Hepatocyte (in vitro differentiated cells): ENCODE data around the gene TAX1BP3. TPM values are rescaled to one million over a fixed set of nuclear protein-coding genes. Genes with fewer than 3 reads are reported as not detected.

Experiments
- DNase-seq: peaks from one replicate; pipeline ENCODE4 v3.0.0-alpha.2; 2016; ENCODE audit warnings: low spot score
- H2AFZ ChIP-seq: fragments of 200-600 bp; sonication (generic); 2 replicates; pipeline ENCODE4 v1.6.0; 2016; ENCODE audit warnings: antibody characterized with exemption, mild to moderate bottlenecking
- H3K27ac ChIP-seq: fragments of 200-600 bp; sonication (generic); 2 replicates; pipeline ENCODE4 v1.5.1; 2016; ENCODE audit warnings: mild to moderate bottlenecking
- H3K27me3 ChIP-seq: fragments of 200-600 bp; sonication (generic); 2 replicates; pipeline ENCODE4 v1.6.1; 2016
- H3K36me3 ChIP-seq: fragments of 200-600 bp; sonication (generic); replicated peaks from 2 replicates; pipeline ENCODE4 v1.5.1; 2016; ENCODE audit warnings: low read depth; ENCODE audit not compliant: insufficient read depth
- H3K4me1 ChIP-seq: fragments of 200-600 bp; sonication (generic); 2 replicates; pipeline ENCODE4 v1.5.1; 2016; ENCODE audit warnings: mild to moderate bottlenecking, moderate library complexity; ENCODE audit not compliant: insufficient read depth
- H3K4me2 ChIP-seq: fragments of 200-600 bp; sonication (generic); 2 replicates; pipeline ENCODE4 v1.6.0; 2016
- H3K4me3 ChIP-seq: fragments of 200-600 bp; sonication (generic); 2 replicates; pipeline ENCODE4 v1.5.1; 2016; ENCODE audit warnings: mild to moderate bottlenecking
- H3K79me2 ChIP-seq: fragments of 200-600 bp; sonication (generic); 2 replicates; pipeline ENCODE4 v1.6.0; 2017; ENCODE audit warnings: mild to moderate bottlenecking
- H3K9me2 ChIP-seq: fragments of 200-600 bp; sonication (generic); replicated peaks from 2 replicates; pipeline ENCODE4 v1.6.0; 2017; ENCODE audit warnings: mild to moderate bottlenecking; ENCODE audit not compliant: insufficient read depth
- H3K9me3 ChIP-seq: fragments of 200-600 bp; sonication (generic); 2 replicates; pipeline ENCODE4 v1.5.1; 2016; ENCODE audit warnings: low read depth, mild to moderate bottlenecking
- H4K20me1 ChIP-seq: fragments of 200-600 bp; sonication (generic); 2 replicates; pipeline ENCODE4 v1.6.0; 2016; ENCODE audit warnings: mild to moderate bottlenecking; ENCODE audit not compliant: insufficient read depth, poor library complexity, severe bottlenecking
- CTCF ChIP-seq: fragments of 200-600 bp; sonication (generic); IDR thresholded peaks from 2 replicates; pipeline ENCODE4 v1.5.1; 2016; ENCODE audit warnings: antibody characterized with exemption, mild to moderate bottlenecking; ENCODE audit not compliant: poor library complexity
- EZH2 ChIP-seq: fragments of 200-600 bp; sonication (generic); IDR thresholded peaks from 2 replicates; pipeline ENCODE4 v1.6.1; 2016; ENCODE audit warnings: antibody characterized with exemption, mild to moderate bottlenecking, borderline replicate concordance
- EZH2phosphoT487 ChIP-seq: fragments of 200-600 bp; sonication (generic); IDR thresholded peaks from one replicate; pipeline ENCODE4 v1.6.1; 2018; ENCODE audit warnings: antibody characterized with exemption, mild to moderate bottlenecking, low read depth, moderate library complexity; ENCODE audit not compliant: unreplicated experiment, severe bottlenecking
- WGBS: methylation state at CpG from one replicate; pipeline ENCODE4 v1.1.6; 2016; ENCODE audit warnings: low lambda C conversion rate; ENCODE audit errors: missing lambda C conversion rate; 5-methylcytosine and 5-hydroxymethylcytosine counted together
- polyA plus RNA-seq: library from polyadenylated mRNA; unstranded; fragments of >200 nt; fragmentation: Nextera tagmentation; extraction: Ambion mirVana; gene quantifications from 2 replicates; pipeline ENCODE4 v1.2.1, GENCODE V29; 2016
- total RNA-seq: library from RNA; depleted of rRNA; stranded (reverse); fragments of >200 nt; gene quantifications from 2 replicates; pipeline ENCODE4 v1.2.3, GENCODE V29; 2014

The TAX1BP3 gene
- total and polyA plus RNA-seq, 2 experiments from 2014 or later: 218 to 357 TPM

GRCh38 chr17:3678821-3679530 is 10.6 kb upstream of the TAX1BP3 start:
- Histone ChIP-seq H3K27ac (no peak overlapping the region), H3K4me2 (no peak overlapping the region), H3K9me2 (no peaks in the 10 kb centered on the region), H4K20me1 (no peaks in the 10 kb centered on the region), H3K4me3 (no peak overlapping the region), H3K36me3 (no peaks in the 10 kb centered on the region), H2AFZ (no peak overlapping the region), H3K27me3 (no peaks in the 10 kb centered on the region), H3K9me3 (no peaks in the 10 kb centered on the region), H3K4me1 (no peaks in the 10 kb centered on the region), H3K79me2 (no peaks in the 10 kb centered on the region)
- whole genome bisulfite sequencing: 92% methylated on average over 27 of the region's 27 CpGs
- no peak for TF ChIP-seq EZH2
- TF ChIP-seq CTCF: no peak
- DNase-seq: no peak

- Histone ChIP-seq H3K4me1 (no peaks in the 10 kb centered on the region), H3K27ac (no peak overlapping the region), H3K27me3 (no peaks in the 10 kb centered on the region), H2AFZ (no peak overlapping the region), H3K9me3 (no peaks in the 10 kb centered on the region), H3K36me3 (no peaks in the 10 kb centered on the region), H4K20me1 (no peaks in the 10 kb centered on the region), H3K4me3 (no peak overlapping the region), H3K9me2 (no peaks in the 10 kb centered on the region), H3K4me2 (no peak overlapping the region), H3K79me2 (no peaks in the 10 kb centered on the region)
- DNase-seq: no peak
- 55% methylated on average over 15 of the region's 16 CpGs for WGBS
- TF ChIP-seq EZH2 (no peak), EZH2phosphoT487 (no peak), CTCF (no peak)
These were observed 9.9 kb upstream of the TAX1BP3 start for GRCh38 chr17:3678095-3678820.

GRCh38 chr17:3675886-3676285 is 7.5 kb upstream of the TAX1BP3 start:
- Histone ChIP-seq H3K4me1 (no peaks in the 10 kb centered on the region), H3K36me3 (no peaks in the 10 kb centered on the region), H3K27ac (no peak overlapping the region), H3K79me2 (peaks cover 7% of the 10 kb centered on the region), H3K4me2 (no peak overlapping the region), H4K20me1 (no peaks in the 10 kb centered on the region), H3K27me3 (no peaks in the 10 kb centered on the region), H3K4me3 (no peak overlapping the region), H3K9me3 (no peaks in the 10 kb centered on the region), H3K9me2 (no peaks in the 10 kb centered on the region), H2AFZ (no peak overlapping the region)
- TF ChIP-seq CTCF: no peak
- no peak for TF ChIP-seq EZH2
- no peak for TF ChIP-seq EZH2phosphoT487
- WGBS: 85% methylated on average over 10 of the region's 11 CpGs
- DNase-seq: no peak
